ENCODE results near the gene HES4.
A peak's percentile ranks its signal among the peaks of the same experiment; 100 is the strongest.

HES4 gene

GRCh38 chr1:965526-966134, 34.3 kb downstream of the HES4 start:
- DNase-seq (ENCODE audit: low spot score), result no peak

- DNase-seq (ENCODE audit: low spot score), result no peak
Measured at GRCh38 chr1:964691-965525, 35.0 kb downstream of the HES4 start.

- no peak for DNase-seq (ENCODE audit: low spot score)
Measured at GRCh38 chr1:963746-964525, 36.0 kb downstream of the HES4 start.

- DNase-seq (ENCODE audit: low spot score), result no peak
Measured at GRCh38 chr1:963301-963651, 36.6 kb downstream of the HES4 start.

GRCh38 chr1:962381-963300, 37.3 kb downstream of the HES4 start:
- no peak for DNase-seq (ENCODE audit: low spot score)

- peak; percentile 70 for DNase-seq (ENCODE audit: low spot score)
Measured at GRCh38 chr1:961132-961669, 38.7 kb downstream of the HES4 start.

- DNase-seq (ENCODE audit: low spot score), result peak; percentile 89
Measured at GRCh38 chr1:960363-961131, 39.4 kb downstream of the HES4 start, which contains the start of gene KLHL17. Gene KLHL17 (plus strand): TSS chr1:960584. CDS start chr1:960694, 110 bp downstream.

GRCh38 chr1:959731-960362, 40.0 kb downstream of the HES4 start:
- DNase-seq (ENCODE audit: low spot score), result no peak

GRCh38 chr1:958823-959730, 40.8 kb downstream of the HES4 start, which contains the start of gene NOC2L:
Gene NOC2L (minus strand): TSS chr1:959256. CDS start chr1:959240, 16 bp downstream.
- DNase-seq (ENCODE audit: low spot score), result peak; percentile 93

- no peak for DNase-seq (ENCODE audit: low spot score)
Measured at GRCh38 chr1:956636-957035, 43.3 kb downstream of the HES4 start.

- DNase-seq (ENCODE audit: low spot score), result no peak
Measured at GRCh38 chr1:955474-955873, 44.4 kb downstream of the HES4 start.

GRCh38 chr1:954927-955326, 45.0 kb downstream of the HES4 start:
- no peak for DNase-seq (ENCODE audit: low spot score)

- DNase-seq (ENCODE audit: low spot score), result no peak
Measured at GRCh38 chr1:953524-954320, 46.2 kb downstream of the HES4 start.

GRCh38 chr1:952603-953002, 47.3 kb downstream of the HES4 start:
- DNase-seq (ENCODE audit: low spot score), result no peak

GRCh38 chr1:952201-952600, 47.7 kb downstream of the HES4 start:
- no peak for DNase-seq (ENCODE audit: low spot score)

- DNase-seq (ENCODE audit: low spot score), result no peak
Measured at GRCh38 chr1:951364-951763, 48.5 kb downstream of the HES4 start.

GRCh38 chr1:950881-951280, 49.0 kb downstream of the HES4 start:
- DNase-seq (ENCODE audit: low spot score), result no peak

- DNase-seq (ENCODE audit: low spot score), result no peak
Measured at GRCh38 chr1:950268-950667, 49.6 kb downstream of the HES4 start.
